ENCODE data around the gene FBN1.

The FBN1 gene

GRCh38 chr15:48590723-48591122, 54.8 kb downstream of the FBN1 start:
- no peak overlapping the region for H3K14ac ChIP-seq (ENCODE audit: low read length in 2 of 2)
- no peak overlapping the region for H2BK120ac ChIP-seq (ENCODE audit: low read depth, low read length)
- DNase-seq: no peak
- peaks cover 5 to 84% of the 10 kb centered on the region in 2 experiments for H3K36me3 ChIP-seq (ENCODE audit: control insufficient read depth in 1 of 2, insufficient read depth in 2 of 2, low read depth in 1 of 2, low read length in 2 of 2)
- no peak overlapping the region for H3K9ac ChIP-seq (ENCODE audit: low read length)
- no peak overlapping the region for H3K4me2 ChIP-seq (ENCODE audit: low read length, poor library complexity, severe bottlenecking)
- no peak overlapping the region for H3K4ac ChIP-seq (ENCODE audit: low read depth in 1 of 2, low read length in 2 of 2)
- H3K4me1 ChIP-seq (ENCODE audit: control insufficient read depth, insufficient read depth, low read depth, low read length): no peaks in the 10 kb centered on the region
- no peaks in the 10 kb centered on the region for H3K9me3 ChIP-seq (ENCODE audit: control insufficient read depth, low read length)
- H2AK5ac ChIP-seq (ENCODE audit: low read length, severe bottlenecking): no peak overlapping the region
- no peak overlapping the region for H2AFZ ChIP-seq (ENCODE audit: low read depth, low read length)
- H3K27ac ChIP-seq (ENCODE audit: low read length, poor library complexity, severe bottlenecking): no peak overlapping the region
- no peak overlapping the region for H2BK12ac ChIP-seq (ENCODE audit: low read length in 2 of 2)
- no peak overlapping the region for H2BK15ac ChIP-seq (ENCODE audit: low read depth, poor library complexity, severe bottlenecking)
- no peak overlapping the region for H3K18ac ChIP-seq (ENCODE audit: low read depth in 1 of 2, low read length in 2 of 2)
- H4K8ac ChIP-seq (ENCODE audit: low read length): no peak overlapping the region
- peaks cover 18% of the 10 kb centered on the region for H3K79me1 ChIP-seq (replicated peaks; ENCODE audit: low read length, poor library complexity, severe bottlenecking)
- WGBS: 100% methylated on average over 1 of the region's 1 CpG
- H4K91ac ChIP-seq (ENCODE audit: low read length): no peak overlapping the region
- no peak overlapping the region for H3K23ac ChIP-seq (ENCODE audit: low read length in 2 of 2)
- no peak overlapping the region for H2BK5ac ChIP-seq (ENCODE audit: low read depth, low read length, poor library complexity, severe bottlenecking)
- no peaks in the 10 kb centered on the region for H3K27me3 ChIP-seq (ENCODE audit: control insufficient read depth in 1 of 2, insufficient read depth in 1 of 2, low read length in 2 of 2)
- no peak overlapping the region for H3K4me3 ChIP-seq (ENCODE audit: insufficient read depth in 1 of 2, low read depth in 1 of 2, low read length in 2 of 2)

DNA sequence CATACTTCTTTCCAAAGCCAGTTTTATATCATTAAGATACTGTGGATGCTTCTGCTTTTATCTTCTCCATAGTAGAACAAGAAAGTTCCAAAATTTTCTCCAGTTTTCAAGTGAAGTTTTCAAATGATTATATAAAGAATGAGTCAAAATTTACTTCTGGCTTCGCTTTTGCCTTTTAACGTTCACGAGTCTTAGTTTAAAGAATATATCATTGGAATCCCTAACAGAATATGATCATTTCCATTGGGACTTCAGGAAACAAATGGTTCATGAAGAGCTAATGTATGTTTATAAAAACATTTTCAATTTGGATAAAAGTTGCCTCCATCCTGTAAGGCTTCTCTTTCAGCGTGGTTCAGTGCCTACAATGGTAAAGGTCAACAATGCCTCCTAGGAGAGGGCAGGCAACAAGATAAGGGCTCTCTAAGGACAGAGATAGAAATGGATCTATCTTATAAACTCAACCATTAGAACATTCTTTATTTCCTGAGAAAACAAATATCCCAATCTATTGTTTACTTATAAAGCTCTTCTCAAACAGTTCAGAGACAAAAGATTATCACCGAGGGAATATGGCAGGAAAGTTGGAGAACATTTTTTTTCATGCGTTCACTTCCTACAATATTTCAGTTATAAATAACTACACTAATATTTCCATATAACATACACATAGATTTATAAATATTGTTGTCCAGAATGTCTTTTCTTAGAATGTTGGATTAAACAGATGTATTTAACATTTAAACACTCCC, 60.5 kb downstream of the FBN1 start:
- H2BK120ac ChIP-seq (ENCODE audit: low read depth, low read length): no peak overlapping the region
- H2BK12ac ChIP-seq (ENCODE audit: low read length in 2 of 2): no peak overlapping the region
- H3K36me3 ChIP-seq (ENCODE audit: control insufficient read depth in 1 of 2, insufficient read depth in 2 of 2, low read depth in 1 of 2, low read length in 2 of 2): peaks cover 5 to 66% of the 10 kb centered on the region in 2 experiments
- peaks cover 16% of the 10 kb centered on the region for H3K79me1 ChIP-seq (replicated peaks; ENCODE audit: low read length, poor library complexity, severe bottlenecking)
- H2BK5ac ChIP-seq (ENCODE audit: low read depth, low read length, poor library complexity, severe bottlenecking): no peak overlapping the region
- H3K4me2 ChIP-seq (ENCODE audit: low read length, poor library complexity, severe bottlenecking): no peak overlapping the region
- no peaks in the 10 kb centered on the region for H3K27me3 ChIP-seq (ENCODE audit: control insufficient read depth in 1 of 2, insufficient read depth in 1 of 2, low read length in 2 of 2)
- 80% methylated on average over 1 of the region's 6 CpGs for whole genome bisulfite sequencing
- H2AK5ac ChIP-seq (ENCODE audit: low read length, severe bottlenecking): no peak overlapping the region
- no peak overlapping the region for H3K27ac ChIP-seq (ENCODE audit: low read length, poor library complexity, severe bottlenecking)
- H3K9me3 ChIP-seq (ENCODE audit: control insufficient read depth, low read length): no peaks in the 10 kb centered on the region
- peaks cover 4% of the 10 kb centered on the region for H3K4me1 ChIP-seq (ENCODE audit: control insufficient read depth, insufficient read depth, low read depth, low read length)
- H4K91ac ChIP-seq (ENCODE audit: low read length): no peak overlapping the region
- no peak overlapping the region for H3K23ac ChIP-seq (ENCODE audit: low read length in 2 of 2)
- H3K4ac ChIP-seq (ENCODE audit: low read depth in 1 of 2, low read length in 2 of 2): no peak overlapping the region
- no peak for DNase-seq
- no peak overlapping the region for H2BK15ac ChIP-seq (ENCODE audit: low read depth, poor library complexity, severe bottlenecking)
- no peak overlapping the region for H3K14ac ChIP-seq (ENCODE audit: low read length in 2 of 2)
- peak overlapping the region; percentile 2 for H3K9ac ChIP-seq (ENCODE audit: low read length)
- no peak overlapping the region for H3K18ac ChIP-seq (ENCODE audit: low read depth in 1 of 2, low read length in 2 of 2)
- H4K8ac ChIP-seq (ENCODE audit: low read length): no peak overlapping the region
- H3K4me3 ChIP-seq (ENCODE audit: insufficient read depth in 1 of 2, low read depth in 1 of 2, low read length in 2 of 2): no peak overlapping the region
- no peak overlapping the region for H2AFZ ChIP-seq (ENCODE audit: low read depth, low read length)

DNA sequence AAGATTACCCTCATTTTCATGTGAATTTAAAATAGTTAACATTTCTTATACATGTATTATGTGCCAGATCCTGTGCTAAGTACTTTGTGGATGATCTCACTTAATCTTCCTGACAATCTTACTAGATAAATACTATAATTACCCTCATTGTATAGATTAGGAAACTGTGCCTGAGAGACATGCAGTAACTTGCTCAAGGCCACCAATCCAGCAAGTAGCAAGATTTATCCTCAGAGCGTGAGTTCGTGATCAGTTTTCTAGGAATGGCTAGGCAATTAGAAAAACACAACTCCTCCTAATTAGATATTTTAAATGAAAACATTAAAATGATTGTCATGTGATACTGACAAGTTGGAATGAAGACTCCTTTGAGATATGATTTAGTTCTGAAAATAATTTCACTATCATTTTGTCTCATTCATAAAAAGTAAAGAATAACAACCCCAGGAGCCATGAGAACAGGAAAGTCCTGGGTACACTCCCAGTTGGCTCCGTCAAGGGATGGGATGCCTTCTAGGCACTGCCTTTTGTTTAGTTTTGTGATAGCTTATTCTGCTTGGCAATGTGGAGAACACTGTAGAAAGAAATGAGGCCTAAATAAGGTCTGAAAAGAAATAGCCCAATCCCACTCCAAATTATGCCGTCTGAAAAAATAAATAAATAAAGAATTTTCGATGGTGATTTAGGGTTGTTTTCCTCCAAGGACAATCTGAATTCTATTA, 61.3 kb downstream of the FBN1 start:
- Histone ChIP-seq H3K27ac (ENCODE audit: low read length, poor library complexity, severe bottlenecking) (no peak overlapping the region), H2AFZ (ENCODE audit: low read depth, low read length) (no peak overlapping the region), H3K79me1 (replicated peaks; ENCODE audit: low read length, poor library complexity, severe bottlenecking) (peaks cover 15% of the 10 kb centered on the region), H4K8ac (ENCODE audit: low read length) (no peak overlapping the region), H3K14ac (ENCODE audit: low read length in 2 of 2) (peak overlapping the region in 1 of 2 experiments; percentile 55), H2BK12ac (ENCODE audit: low read length in 2 of 2) (no peak overlapping the region), H2AK5ac (ENCODE audit: low read length, severe bottlenecking) (no peak overlapping the region), H2BK15ac (ENCODE audit: low read depth, poor library complexity, severe bottlenecking) (no peak overlapping the region), H3K4me3 (ENCODE audit: insufficient read depth in 1 of 2, low read depth in 1 of 2, low read length in 2 of 2) (no peak overlapping the region), H4K91ac (ENCODE audit: low read length) (no peak overlapping the region), H3K23ac (ENCODE audit: low read length in 2 of 2) (no peak overlapping the region), H2BK120ac (ENCODE audit: low read depth, low read length) (peak overlapping the region; percentile 15), H3K36me3 (ENCODE audit: control insufficient read depth in 1 of 2, insufficient read depth in 2 of 2, low read depth in 1 of 2, low read length in 2 of 2) (peaks cover 5 to 61% of the 10 kb centered on the region in 2 experiments), H3K9ac (ENCODE audit: low read length) (no peak overlapping the region), H3K4me2 (ENCODE audit: low read length, poor library complexity, severe bottlenecking) (no peak overlapping the region), H3K9me3 (ENCODE audit: control insufficient read depth, low read length) (no peaks in the 10 kb centered on the region), H3K4me1 (ENCODE audit: control insufficient read depth, insufficient read depth, low read depth, low read length) (peaks cover 4% of the 10 kb centered on the region), H3K4ac (ENCODE audit: low read depth in 1 of 2, low read length in 2 of 2) (peak overlapping the region in 1 of 2 experiments; percentile 24), H3K18ac (ENCODE audit: low read depth in 1 of 2, low read length in 2 of 2) (no peak overlapping the region), H3K27me3 (ENCODE audit: control insufficient read depth in 1 of 2, insufficient read depth in 1 of 2, low read length in 2 of 2) (no peaks in the 10 kb centered on the region), H2BK5ac (ENCODE audit: low read depth, low read length, poor library complexity, severe bottlenecking) (no peak overlapping the region)
- DNase-seq: no peak
- 100% methylated on average over 1 of the region's 5 CpGs for WGBS

DNA sequence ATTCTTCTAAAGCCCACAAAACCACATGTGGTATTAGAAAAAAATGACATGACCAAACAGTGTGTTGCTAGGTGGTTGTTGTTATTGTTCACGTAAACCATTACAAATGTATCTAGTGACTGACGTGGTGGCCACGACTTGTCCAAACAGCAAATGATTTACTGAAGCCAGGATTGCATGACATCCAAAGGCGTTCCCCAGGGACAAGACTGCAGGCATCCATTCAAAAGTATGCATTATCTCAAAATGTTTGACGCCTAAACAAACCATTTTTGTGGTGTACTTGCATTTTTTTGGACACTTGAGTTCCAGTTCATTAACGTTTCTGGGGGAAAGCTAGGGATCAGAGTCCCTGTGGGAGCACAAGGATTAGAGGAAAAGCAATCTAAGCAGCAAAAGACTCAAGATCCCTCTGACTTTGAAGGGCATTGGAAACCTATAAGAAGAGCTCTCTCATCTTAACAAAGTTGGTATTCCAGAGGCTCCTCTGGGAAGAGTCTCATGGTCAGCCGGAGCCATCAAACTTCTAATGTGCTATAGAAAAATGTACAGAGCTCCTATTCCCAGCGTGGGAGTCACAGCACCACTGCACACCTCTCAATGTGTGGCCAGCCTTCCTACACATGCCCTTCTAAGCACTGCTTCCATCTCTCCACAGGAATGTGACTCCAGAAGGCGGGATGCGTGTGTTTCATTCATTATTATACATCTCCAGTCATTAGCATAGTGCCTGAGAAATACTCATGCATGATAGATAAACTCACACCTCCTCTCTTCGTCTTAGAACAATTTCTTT, 62.9 kb downstream of the FBN1 start:
- Histone ChIP-seq H3K27ac (ENCODE audit: low read length, poor library complexity, severe bottlenecking) (peak overlapping the region; percentile 79), H3K36me3 (ENCODE audit: control insufficient read depth in 1 of 2, insufficient read depth in 2 of 2, low read depth in 1 of 2, low read length in 2 of 2) (peaks cover 0 to 54% of the 10 kb centered on the region in 2 experiments), H3K4me2 (ENCODE audit: low read length, poor library complexity, severe bottlenecking) (peak overlapping the region; percentile 37), H4K8ac (ENCODE audit: low read length) (no peak overlapping the region), H3K14ac (ENCODE audit: low read length in 2 of 2) (no peak overlapping the region), H3K4ac (ENCODE audit: low read depth in 1 of 2, low read length in 2 of 2) (peak overlapping the region in 1 of 2 experiments; percentile 61), H3K9me3 (ENCODE audit: control insufficient read depth, low read length) (no peaks in the 10 kb centered on the region), H2AFZ (ENCODE audit: low read depth, low read length) (no peak overlapping the region), H2AK5ac (ENCODE audit: low read length, severe bottlenecking) (no peak overlapping the region), H3K4me1 (ENCODE audit: control insufficient read depth, insufficient read depth, low read depth, low read length) (peaks cover 4% of the 10 kb centered on the region), H2BK120ac (ENCODE audit: low read depth, low read length) (no peak overlapping the region), H3K79me1 (replicated peaks; ENCODE audit: low read length, poor library complexity, severe bottlenecking) (peaks cover 9% of the 10 kb centered on the region), H3K18ac (ENCODE audit: low read depth in 1 of 2, low read length in 2 of 2) (peak overlapping the region; percentile 72 to 87), H2BK15ac (ENCODE audit: low read depth, poor library complexity, severe bottlenecking) (no peak overlapping the region), H3K4me3 (ENCODE audit: insufficient read depth in 1 of 2, low read depth in 1 of 2, low read length in 2 of 2) (no peak overlapping the region), H3K9ac (ENCODE audit: low read length) (peak overlapping the region; percentile 86), H2BK12ac (ENCODE audit: low read length in 2 of 2) (peak overlapping the region; percentile 67 to 72), H2BK5ac (ENCODE audit: low read depth, low read length, poor library complexity, severe bottlenecking) (no peak overlapping the region), H4K91ac (ENCODE audit: low read length) (peak overlapping the region; percentile 70), H3K23ac (ENCODE audit: low read length in 2 of 2) (no peak overlapping the region), H3K27me3 (ENCODE audit: control insufficient read depth in 1 of 2, insufficient read depth in 1 of 2, low read length in 2 of 2) (no peaks in the 10 kb centered on the region)
- 0% methylated on average over 10 of the region's 11 CpGs for WGBS
- DNase-seq: peak; percentile 100

Data from mesenchymal stem cell (in vitro differentiated cells and primary cell).